GM12878 (cell line): ENCODE measurements around the gene LDLRAD3.

ENCODE experiments used
- EZH2 ChIP-seq: IDR thresholded peaks from 2 replicates; pipeline ENCODE4 v1.6.1; 2012; ENCODE audit warnings: low read depth, mild to moderate bottlenecking, control low read depth, inconsistent platforms, low read length, borderline replicate concordance; ENCODE audit not compliant: control insufficient read depth
- KDM1A ChIP-seq: fragments of 200-600 bp; sonication (generic); IDR thresholded peaks from 2 replicates; pipeline ENCODE4 v1.6.1; 2016; ENCODE audit warnings: borderline replicate concordance
- KLF5 ChIP-seq: fragments of 450-650 bp; IDR thresholded peaks from 2 replicates; pipeline ENCODE4 v1.6.1; 2014; ENCODE audit warnings: mild to moderate bottlenecking; ENCODE audit not compliant: partially characterized antibody
- POLR2AphosphoS5 ChIP-seq: IDR thresholded peaks from 2 replicates; pipeline ENCODE4 v1.6.1; 2011; ENCODE audit warnings: mild to moderate bottlenecking, low read length, inconsistent platforms
- SP1 ChIP-seq: IDR thresholded peaks from one replicate; pipeline ENCODE4 v1.6.1; 2011; ENCODE audit warnings: low read depth, low read length
- WRNIP1 ChIP-seq: IDR thresholded peaks from 2 replicates; pipeline ENCODE4 v1.6.1; 2011; ENCODE audit warnings: low read depth, low read length, improper control_type of control experiment, borderline replicate concordance
- TF ChIP-seq, protein P1 (sequence below), 3 experiments: IDR thresholded peaks in 2 of 3; conservative IDR thresholded peaks in 1 of 3; 2 replicates each; pipeline ENCODE4 v1.5.1; 2011; ENCODE audit warnings: low read depth in 3 of 3, low read length in 3 of 3, mild to moderate bottlenecking in 3 of 3, control low read depth in 2 of 3, moderate library complexity in 2 of 3, inconsistent platforms in 1 of 3, mixed read lengths in 1 of 3; ENCODE audit not compliant: control insufficient read depth in 2 of 3, insufficient read depth in 1 of 3; ENCODE audit errors: extremely low read depth in 1 of 3

DNA sequence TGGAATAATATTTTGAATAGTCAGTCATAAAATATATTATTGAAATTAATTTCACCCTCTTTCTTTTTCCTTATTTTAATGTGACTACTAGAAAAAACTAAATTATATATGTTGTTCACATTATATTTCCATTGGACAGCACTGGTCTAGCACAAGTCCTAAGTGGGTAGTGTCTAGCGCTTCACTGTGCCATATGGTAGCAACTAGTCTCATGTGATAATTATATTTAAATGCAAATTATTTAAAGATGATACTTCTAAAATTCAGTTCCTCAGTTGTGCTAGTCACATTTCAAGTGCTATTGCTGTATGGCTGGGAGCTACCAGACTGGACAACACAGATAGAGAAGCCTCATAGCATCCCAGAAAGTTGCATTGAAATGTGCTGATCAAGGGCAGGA is 19.1 kb upstream of the LDLRAD3 start:
- TF ChIP-seq, protein P1, sequence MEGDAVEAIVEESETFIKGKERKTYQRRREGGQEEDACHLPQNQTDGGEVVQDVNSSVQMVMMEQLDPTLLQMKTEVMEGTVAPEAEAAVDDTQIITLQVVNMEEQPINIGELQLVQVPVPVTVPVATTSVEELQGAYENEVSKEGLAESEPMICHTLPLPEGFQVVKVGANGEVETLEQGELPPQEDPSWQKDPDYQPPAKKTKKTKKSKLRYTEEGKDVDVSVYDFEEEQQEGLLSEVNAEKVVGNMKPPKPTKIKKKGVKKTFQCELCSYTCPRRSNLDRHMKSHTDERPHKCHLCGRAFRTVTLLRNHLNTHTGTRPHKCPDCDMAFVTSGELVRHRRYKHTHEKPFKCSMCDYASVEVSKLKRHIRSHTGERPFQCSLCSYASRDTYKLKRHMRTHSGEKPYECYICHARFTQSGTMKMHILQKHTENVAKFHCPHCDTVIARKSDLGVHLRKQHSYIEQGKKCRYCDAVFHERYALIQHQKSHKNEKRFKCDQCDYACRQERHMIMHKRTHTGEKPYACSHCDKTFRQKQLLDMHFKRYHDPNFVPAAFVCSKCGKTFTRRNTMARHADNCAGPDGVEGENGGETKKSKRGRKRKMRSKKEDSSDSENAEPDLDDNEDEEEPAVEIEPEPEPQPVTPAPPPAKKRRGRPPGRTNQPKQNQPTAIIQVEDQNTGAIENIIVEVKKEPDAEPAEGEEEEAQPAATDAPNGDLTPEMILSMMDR (IDR thresholded peaks at IDR 0.05 in 2 of 3, conservative IDR thresholded peaks at IDR 0.05 in 1 of 3; ENCODE audit: control insufficient read depth in 2 of 3, extremely low read depth in 1 of 3, insufficient read depth in 1 of 3, low read depth in 3 of 3, low read length in 3 of 3) = no peak
- TF ChIP-seq POLR2AphosphoS5 (no peak), KLF5 (no peak), EZH2 (no peak), WRNIP1 (no peak), SP1 (no peak), KDM1A (no peak)
